ENCODE measurements around the gene ARSJ.
"Not testable (repeated sequence)": the region's sequence is repeated elsewhere in the genome, so short reads cannot be mapped to it uniquely, and the experiment has no call there.

Gene ARSJ

GRCh38 chr4:113979148-113979904 is at the start of gene ARSJ:
TSS of gene ARSJ (minus strand) at chr4:113979647. CDS start at chr4:113978834, 813 bp downstream.
- peak in 1 of 2 experiments; percentile 16 for DNase-seq

DNA sequence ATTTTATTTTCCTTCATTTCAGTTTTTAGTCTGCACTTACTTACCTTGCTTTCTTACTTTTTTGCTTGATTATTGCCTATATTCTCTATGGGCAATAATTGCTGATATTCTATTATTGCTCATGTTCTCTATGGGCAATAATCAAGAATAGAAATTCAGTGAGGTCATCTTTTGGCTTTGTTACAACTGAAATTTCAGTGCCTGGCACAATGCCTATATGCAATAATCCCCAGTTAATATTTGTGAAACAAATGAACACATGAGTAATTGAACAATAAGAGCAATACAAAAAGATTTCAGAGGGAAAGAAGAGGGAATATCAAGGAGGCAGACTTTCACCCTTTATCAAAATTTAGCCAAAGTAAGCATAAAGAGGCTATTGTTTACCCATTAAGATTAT is 48.6 kb upstream of the ARSJ start:
- DNase-seq: no peak

DNA sequence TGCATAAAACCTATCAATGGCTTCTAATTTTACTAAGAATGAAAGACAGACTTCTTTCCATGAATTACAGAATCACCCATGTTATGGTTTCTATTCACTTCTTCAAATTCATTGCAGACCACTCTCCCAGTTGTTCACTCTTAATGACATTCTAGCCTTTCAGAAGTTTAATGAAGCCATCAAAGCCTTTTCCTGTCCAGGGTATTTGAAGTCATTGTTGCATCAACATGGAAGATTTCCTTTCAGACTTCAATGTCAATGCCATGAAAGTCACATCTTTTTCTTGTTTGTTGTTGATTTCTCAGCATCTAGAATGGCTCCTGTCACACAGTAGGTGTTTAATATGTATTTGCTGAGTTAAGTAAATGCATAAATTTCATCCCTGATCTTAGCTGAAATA is 48.1 kb upstream of the ARSJ start:
- DNase-seq: no peak

GRCh38 chr4:114026447-114026846 is 47.0 kb upstream of the ARSJ start:
- DNase-seq: peak in 1 of 2 experiments; percentile 41

DNA sequence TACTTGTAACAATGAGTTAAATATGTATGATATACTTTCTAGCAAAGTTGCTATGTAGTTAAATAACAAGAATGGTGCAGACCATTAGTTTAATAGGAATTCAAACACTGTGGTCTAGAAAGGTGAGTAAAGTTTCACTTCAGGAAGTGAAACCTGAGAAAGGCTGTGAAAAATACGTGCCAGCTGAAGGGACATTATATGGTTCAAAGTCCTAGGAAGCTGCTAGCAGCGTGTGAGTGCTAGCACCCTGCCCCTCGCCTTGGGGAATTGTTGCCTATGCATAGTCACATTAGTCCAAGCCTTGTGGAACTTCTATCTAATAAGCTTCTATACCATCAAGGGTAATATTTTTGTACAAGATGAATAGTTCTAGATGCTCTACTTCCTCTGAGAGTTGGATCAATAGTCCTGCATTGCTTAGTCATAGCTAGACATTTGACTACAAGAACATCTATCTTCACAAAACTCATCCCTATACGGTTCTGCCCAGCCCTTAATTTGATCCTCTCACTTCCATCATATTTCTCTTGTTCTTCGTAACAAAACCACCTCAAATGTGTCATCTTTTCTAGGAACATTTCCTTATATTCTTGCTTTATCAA is 45.8 kb upstream of the ARSJ start:
- no peak for DNase-seq

DNA sequence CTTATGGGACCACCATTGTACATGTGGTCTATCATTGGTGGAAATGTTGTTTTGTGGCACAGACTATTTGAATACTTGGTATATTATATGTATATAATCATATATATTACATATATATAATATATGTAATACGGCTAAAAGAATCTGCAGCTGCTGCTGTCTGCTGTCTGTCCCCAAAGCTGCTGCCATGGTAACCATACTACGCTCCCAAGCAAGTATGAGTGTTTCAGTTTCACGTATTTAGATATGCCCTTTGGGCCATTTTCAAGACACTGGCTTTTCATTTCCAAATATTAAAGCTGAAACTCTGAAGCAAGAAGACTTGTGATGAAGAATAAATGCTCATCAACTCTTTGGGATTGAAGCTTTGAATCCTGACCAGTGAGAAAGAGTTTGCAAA is 42.0 kb upstream of the ARSJ start:
- no peak for DNase-seq

DNA sequence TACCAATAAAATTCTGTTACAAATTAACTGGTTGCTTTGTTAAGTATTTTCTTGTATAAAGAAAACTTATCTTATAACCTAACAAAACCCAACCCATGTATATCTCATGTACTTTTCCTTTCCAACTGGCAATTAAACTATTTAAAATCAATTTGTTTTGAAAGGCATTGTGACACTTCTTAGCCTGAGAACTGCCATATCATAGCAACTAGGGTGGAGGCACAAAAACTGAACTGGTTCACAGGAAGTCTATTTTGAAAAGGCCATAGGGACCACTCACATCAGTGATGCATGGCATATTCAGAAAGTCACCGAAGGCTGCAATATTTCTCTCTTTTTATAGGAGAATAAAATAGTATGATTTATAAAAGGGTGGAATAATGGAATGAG is 40.5 kb upstream of the ARSJ start:
- no peak for DNase-seq

GRCh38 chr4:114019276-114019968 is 40.0 kb upstream of the ARSJ start:
- DNase-seq: no peak

GRCh38 chr4:114017120-114017917 is 37.9 kb upstream of the ARSJ start:
- no peak for DNase-seq

DNA sequence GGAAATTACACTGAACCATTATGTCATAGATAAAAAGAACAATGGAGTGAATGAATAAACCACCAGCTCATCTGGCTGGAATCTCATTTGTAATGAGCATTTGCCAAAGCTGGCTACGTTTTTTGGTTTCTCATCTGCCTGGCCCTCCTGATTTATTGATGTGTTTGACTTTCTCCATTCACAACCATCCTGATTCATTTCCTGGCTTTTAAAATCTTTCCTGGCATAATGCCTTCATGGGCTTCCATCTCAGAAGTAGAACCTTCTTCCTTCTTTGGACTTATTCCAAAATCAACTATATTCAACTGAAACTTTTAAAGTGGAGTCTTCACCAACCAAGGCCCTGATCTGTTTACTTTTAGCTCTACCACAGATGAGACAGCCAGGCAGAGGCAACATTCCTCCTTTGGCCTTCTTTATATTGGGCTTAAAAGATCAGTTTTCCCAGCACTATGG is 36.0 kb upstream of the ARSJ start:
- no peak for DNase-seq

DNA sequence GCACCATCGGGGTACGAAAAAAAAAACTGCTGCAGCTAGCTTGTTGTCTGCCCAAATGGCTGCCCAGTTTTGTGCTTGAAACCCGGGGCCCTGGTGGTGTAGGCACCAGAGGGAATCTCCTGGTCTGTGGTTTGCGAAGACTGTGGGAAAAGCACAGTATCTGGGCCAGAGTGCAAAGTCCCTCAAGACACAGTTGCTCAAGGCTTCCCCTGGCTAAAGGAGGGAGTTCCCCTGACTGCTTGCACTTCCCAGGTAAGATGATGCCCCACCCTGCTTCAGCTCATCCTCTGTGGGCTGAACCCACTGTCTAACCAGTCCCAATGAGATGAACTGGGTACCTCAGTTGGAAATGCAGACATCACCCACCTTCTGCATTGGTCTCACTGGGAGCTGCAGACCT is 33.8 kb upstream of the ARSJ start:
- DNase-seq: not testable (repeated sequence)

GRCh38 chr4:114012749-114013148 is 33.3 kb upstream of the ARSJ start:
- DNase-seq: no peak

DNA sequence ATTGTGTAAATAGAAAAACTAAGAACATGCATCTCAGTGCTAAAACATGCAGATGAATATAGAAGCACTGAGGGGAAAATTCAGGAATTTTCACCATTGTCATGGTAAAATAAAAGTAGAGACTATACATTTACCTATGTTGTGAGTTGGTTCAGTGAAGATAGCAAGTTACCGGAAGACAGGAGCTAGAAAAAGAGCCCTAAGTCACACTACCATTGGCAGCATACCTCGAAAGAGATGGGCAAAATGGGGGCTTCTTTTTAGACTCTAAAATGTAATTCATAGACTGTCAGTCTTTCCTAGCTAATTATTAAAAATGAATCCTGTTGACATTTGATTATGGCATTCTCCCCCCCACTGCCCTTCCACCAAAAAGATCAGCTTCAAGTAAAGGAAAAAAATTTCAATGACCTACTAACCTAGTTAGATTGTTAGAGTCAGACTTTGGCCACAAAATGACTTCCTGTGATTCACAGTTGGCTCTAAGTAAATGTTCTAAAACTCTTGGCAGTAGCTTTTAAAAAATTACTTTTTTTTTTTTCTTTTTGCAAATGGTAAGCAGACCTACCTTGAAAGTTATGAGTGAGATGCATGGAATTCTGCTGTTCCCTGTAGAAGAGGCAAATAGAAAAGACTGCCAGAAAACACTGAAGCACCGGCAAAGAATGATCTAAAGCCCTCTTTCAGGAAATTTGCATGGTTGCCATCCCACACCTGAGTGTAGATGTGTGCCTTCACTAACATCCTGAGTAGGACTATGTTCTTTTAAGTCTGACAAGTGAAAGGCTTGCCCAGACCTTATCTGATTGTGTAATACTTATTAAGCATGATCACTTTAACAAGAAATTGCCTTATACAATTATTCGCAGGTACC is 26.4 kb upstream of the ARSJ start:
- DNase-seq: no peak

- DNase-seq: not testable (repeated sequence)
These were observed 25.2 kb upstream of the ARSJ start for GRCh38 chr4:114004483-114005226.

- no peak for DNase-seq
These were observed 19.1 kb upstream of the ARSJ start for GRCh38 chr4:113998531-113998930.

DNA sequence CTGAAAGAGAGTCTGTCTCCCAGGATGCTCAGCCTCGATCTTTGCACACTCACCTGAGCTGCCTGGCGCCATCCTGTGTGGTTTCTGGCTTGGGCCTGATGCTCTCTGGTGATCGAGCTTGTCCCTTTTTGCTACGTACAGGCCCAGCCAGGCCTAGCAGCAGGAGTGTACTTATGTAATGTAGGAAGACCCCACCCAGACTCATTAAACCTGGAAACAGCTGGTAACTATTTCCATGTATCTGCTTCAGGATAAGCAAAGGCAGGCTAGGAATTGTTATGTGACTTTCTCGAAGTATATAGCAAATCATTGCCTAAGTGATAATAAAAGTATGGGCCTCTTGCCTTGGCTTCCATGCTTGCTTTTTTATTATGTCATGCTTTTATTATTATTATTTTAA is 18.6 kb upstream of the ARSJ start:
- peak in 1 of 2 experiments; percentile 11 for DNase-seq

- DNase-seq: no peak
These were observed 17.8 kb upstream of the ARSJ start for GRCh38 chr4:113997206-113997605.

DNA sequence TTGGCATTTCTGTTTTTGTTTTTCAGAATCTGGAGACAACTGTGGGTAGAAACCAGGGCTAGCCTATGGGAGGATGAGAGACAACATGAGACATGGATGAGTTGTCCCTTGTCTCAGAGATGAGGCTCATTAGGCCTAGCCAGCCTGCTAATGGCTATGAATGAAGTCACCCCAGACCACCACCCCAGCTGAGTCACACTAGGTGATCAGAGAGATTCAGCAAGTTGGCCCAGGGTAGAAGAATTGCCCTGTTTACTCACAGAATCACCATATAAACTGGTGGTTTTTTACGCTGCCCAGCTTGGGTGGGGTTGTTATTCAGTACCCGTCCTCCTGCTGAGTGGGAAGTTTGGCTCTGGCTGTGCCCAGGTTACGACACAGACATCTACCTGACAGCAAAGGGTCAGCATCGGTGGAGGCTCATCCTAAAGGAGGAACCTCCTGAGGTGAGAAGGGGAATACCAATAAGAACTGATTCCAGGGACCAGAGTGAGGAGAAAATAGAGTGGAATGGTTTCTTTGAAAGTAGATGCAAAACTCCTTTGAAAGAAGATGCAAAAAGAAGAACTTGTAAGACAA is 17.2 kb upstream of the ARSJ start:
- no peak for DNase-seq

- DNase-seq: no peak
These were observed 14.4 kb upstream of the ARSJ start for GRCh38 chr4:113993887-113994286.

DNA sequence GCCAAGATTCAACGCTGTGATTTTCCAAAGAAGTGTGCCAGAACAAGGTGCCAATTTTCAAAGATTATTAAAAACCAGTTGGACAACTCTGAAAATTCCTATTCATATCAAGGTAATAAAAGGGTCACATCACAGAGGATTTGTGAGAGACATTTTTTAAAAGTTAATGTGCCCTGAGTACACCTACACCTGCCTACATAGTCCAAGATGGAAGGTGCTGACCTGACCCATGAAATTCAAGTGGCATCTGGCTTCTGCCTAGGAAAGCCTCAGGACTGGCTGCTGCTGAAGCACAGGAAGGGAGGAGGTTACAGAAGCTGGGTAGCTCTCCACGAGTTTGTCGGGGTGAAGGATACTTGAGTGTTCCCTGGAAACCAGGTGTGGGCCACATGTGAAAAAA is 11.4 kb upstream of the ARSJ start:
- DNase-seq: no peak

- DNase-seq: no peak
These were observed 8.0 kb upstream of the ARSJ start for GRCh38 chr4:113987382-113987941.
